Keratinocyte (primary cell): ENCODE data around the gene ZNF208. TPM values are rescaled to one million over a fixed set of nuclear protein-coding genes. Genes with fewer than 3 reads are reported as not detected.

Experiments used
- DNase-seq: peaks from one replicate; pipeline ENCODE4 v3.0.0-alpha.2; 2011; ENCODE audit warnings: low read depth, missing footprints, low spot score
- FAIRE-seq: peaks from 2 replicates; lab custom pipeline; 2011; peaks lifted over from hg19 to GRCh38; lab: Jason Lieb, UNC
- H2AFZ ChIP-seq: 2 replicates; pipeline ENCODE4 v1.6.0; 2012; ENCODE audit warnings: low read length, control low read depth, inconsistent platforms; ENCODE audit not compliant: control insufficient read depth
- H3K27ac ChIP-seq: 2 replicates; pipeline ENCODE4 v1.5.1; 2011; ENCODE audit warnings: low read length; ENCODE audit not compliant: control insufficient read depth, insufficient read depth
- H3K27me3 ChIP-seq: 3 replicates; pipeline ENCODE4 v1.6.0; 2011; ENCODE audit warnings: low read length; ENCODE audit not compliant: control insufficient read depth, insufficient read depth; ENCODE audit errors: extremely low read depth
- H3K36me3 ChIP-seq, 2 experiments: 2 replicates in 1 of 2; 3 replicates in 1 of 2; pipeline ENCODE4 v1.5.1; 2011; ENCODE audit warnings: low read length in 2 of 2, mild to moderate bottlenecking in 1 of 2; ENCODE audit not compliant: control insufficient read depth in 2 of 2, insufficient read depth in 2 of 2; ENCODE audit errors: extremely low read depth in 1 of 2
- H3K4me1 ChIP-seq: 3 replicates; pipeline ENCODE4 v1.5.1; 2011; ENCODE audit warnings: low read length; ENCODE audit not compliant: control insufficient read depth, insufficient read depth; ENCODE audit errors: extremely low read depth
- H3K4me2 ChIP-seq: 3 replicates; pipeline ENCODE4 v1.6.0; 2011; ENCODE audit warnings: low read depth, low read length; ENCODE audit not compliant: control insufficient read depth, insufficient read depth; ENCODE audit errors: extremely low read depth
- H3K4me3 ChIP-seq, 3 experiments: fragments of 200-600 bp in 1 of 3; sonication (generic) in 1 of 3; 2 replicates in 2 of 3; 3 replicates in 1 of 3; pipeline ENCODE4 v1.5.1; 2011 to 2016; ENCODE audit warnings: low read length in 3 of 3, mild to moderate bottlenecking in 3 of 3, control low read depth in 2 of 3, inconsistent platforms in 1 of 3, low read depth in 1 of 3, mixed read lengths in 1 of 3, mixed run types in 1 of 3, moderate library complexity in 1 of 3; ENCODE audit not compliant: control insufficient read depth in 2 of 3, insufficient read depth in 2 of 3; ENCODE audit errors: extremely low read depth in 1 of 3
- H3K79me2 ChIP-seq: 2 replicates; pipeline ENCODE4 v1.6.0; 2012; ENCODE audit warnings: low read length; ENCODE audit not compliant: control insufficient read depth, insufficient read depth
- H3K9ac ChIP-seq: 3 replicates; pipeline ENCODE4 v1.6.0; 2011; ENCODE audit warnings: low read length; ENCODE audit not compliant: control insufficient read depth, insufficient read depth; ENCODE audit errors: extremely low read depth
- H3K9me1 ChIP-seq: 3 replicates; pipeline ENCODE4 v1.6.0; 2011; ENCODE audit warnings: low read length; ENCODE audit not compliant: control insufficient read depth, insufficient read depth; ENCODE audit errors: extremely low read depth
- H3K9me3 ChIP-seq: 2 replicates; pipeline ENCODE4 v1.5.1; 2012; ENCODE audit warnings: low read depth, low read length; ENCODE audit not compliant: control insufficient read depth
- H4K20me1 ChIP-seq: 3 replicates; pipeline ENCODE4 v1.6.0; 2011; ENCODE audit warnings: low read length; ENCODE audit not compliant: control insufficient read depth, insufficient read depth; ENCODE audit errors: extremely low read depth
- CTCF ChIP-seq, 3 experiments: IDR thresholded peaks in 1 of 3; conservative IDR thresholded peaks in 1 of 3; optimal IDR thresholded peaks in 1 of 3; 2 replicates in 2 of 3; 3 replicates in 1 of 3; pipeline versions ENCODE3 to v1.5.1; 2011; ENCODE audit warnings: low read length in 3 of 3, mild to moderate bottlenecking in 3 of 3, moderate library complexity in 2 of 3, control low read depth in 1 of 3, inconsistent platforms in 1 of 3; ENCODE audit not compliant: insufficient read depth in 2 of 3; ENCODE audit errors: extremely low read depth in 1 of 3
- EZH2 ChIP-seq: IDR thresholded peaks from one replicate; pipeline ENCODE4 v1.6.1; 2012; ENCODE audit warnings: inconsistent platforms, mild to moderate bottlenecking, low read length, moderate library complexity
- dilution Hi-C: fragments of 300-500 bp; cut with MboI; formaldehyde crosslinking; loops from one replicate; pipeline ENCODE4 v1.7.0; 2020; ENCODE audit warnings: low sequenced_read_pairs; ENCODE audit not compliant: extremely low pct_ligation_motif_present
- polyA plus RNA-seq, 5 experiments: library from polyadenylated mRNA; depleted of rRNA in 3 of 5; stranded (reverse) in 3 of 5; stranded (forward) in 1 of 5; unstranded in 1 of 5; fragments of >200 nt; gene quantifications; 1 replicate in 1 of 5; 2 replicates in 3 of 5; 3 replicates in 1 of 5; pipeline versions ENCODE4 v1.2.1 to v1.2.3, GENCODE V29; 2011 to 2012; ENCODE audit warnings: missing spikeins in 2 of 5, low read depth in 1 of 5, low replicate concordance in 1 of 5

The ZNF208 gene
- polyA plus RNA-seq, 1 donor (not counting 4 experiments of a cell fraction or from before 2014, with no cell fraction given), result 0.20 TPM

- FAIRE-seq (no peak), DNase-seq (no peak)
- no peak overlapping the region for H3K4me3 ChIP-seq
- H3K4me2 ChIP-seq, result no peak overlapping the region
- H3K27ac ChIP-seq, result no peak overlapping the region
- TF ChIP-seq CTCF (optimal IDR thresholded peaks at IDR 0.05 in 1 of 3, IDR thresholded peaks at IDR 0.05 in 1 of 3, conservative IDR thresholded peaks at IDR 0.05 in 1 of 3; ENCODE audit: extremely low read depth in 1 of 3, insufficient read depth in 2 of 3, low read length in 3 of 3) (no peak), EZH2 (no peak)
- peaks cover 3% of the 10 kb centered on the region for H3K9me3 ChIP-seq
- H3K27me3 ChIP-seq, result no peaks in the 10 kb centered on the region
- no peaks in the 10 kb centered on the region for H3K79me2 ChIP-seq
- no peaks in the 10 kb centered on the region for H3K4me1 ChIP-seq
- H4K20me1 ChIP-seq, result no peaks in the 10 kb centered on the region
- dilution Hi-C loops, result no loop called here
- no peaks in the 10 kb centered on the region for H3K36me3 ChIP-seq
- H3K9me1 ChIP-seq, result no peaks in the 10 kb centered on the region
- no peak overlapping the region for H3K9ac ChIP-seq
- H2AFZ ChIP-seq, result no peak overlapping the region
Measured at GRCh38 chr19:21915411-21915810, 95.3 kb downstream of the ZNF208 start.

- no peak for DNase-seq
- H3K4me1 ChIP-seq, result no peaks in the 10 kb centered on the region
- no peaks in the 10 kb centered on the region for H3K9me1 ChIP-seq
- H3K4me2 ChIP-seq, result no peak overlapping the region
- dilution Hi-C loops, result no loop called here
- no peak overlapping the region for H3K4me3 ChIP-seq
- no peaks in the 10 kb centered on the region for H3K79me2 ChIP-seq
- H3K27me3 ChIP-seq, result no peaks in the 10 kb centered on the region
- H3K9me3 ChIP-seq, result peaks cover 5% of the 10 kb centered on the region
- H3K27ac ChIP-seq, result no peak overlapping the region
- TF ChIP-seq CTCF (optimal IDR thresholded peaks at IDR 0.05 in 1 of 3, IDR thresholded peaks at IDR 0.05 in 1 of 3, conservative IDR thresholded peaks at IDR 0.05 in 1 of 3; ENCODE audit: extremely low read depth in 1 of 3, insufficient read depth in 2 of 3, low read length in 3 of 3) (peak in 1 of 3 experiments; percentile 7), EZH2 (no peak)
- H2AFZ ChIP-seq, result no peak overlapping the region
- no peaks in the 10 kb centered on the region for H4K20me1 ChIP-seq
- H3K9ac ChIP-seq, result no peak overlapping the region
- no peaks in the 10 kb centered on the region for H3K36me3 ChIP-seq
- no peak for FAIRE-seq
Measured at GRCh38 chr19:21912654-21913053, 98.1 kb downstream of the ZNF208 start.
